Psoas muscle (tissue), 8 donors: Measurements from ENCODE around the gene PTGIR. TPM values are rescaled to one million over a fixed set of nuclear protein-coding genes. Genes with fewer than 3 reads are reported as not detected.
A peak's percentile ranks its signal among the peaks of the same experiment; 100 is the strongest.

Experiments
- ATAC-seq, 4 donors: fragments of 200-7000 bp; cut with Tn5 transposase; one replicate each; pipeline ENCODE4 v1.9.1; 2020; ENCODE audit warnings: moderate library complexity in 3 of 4, mild to moderate bottlenecking in 2 of 4
- DNase-seq, 2 donors: peaks; one replicate each; pipeline ENCODE4 v3.0.0-alpha.2; 2020
- H3K27ac ChIP-seq: fragments of 200-600 bp; one replicate; pipeline ENCODE4 v1.8.0; 2022
- H3K27me3 ChIP-seq, 3 donors: fragments of 200-600 bp in 1 of 3; one replicate each; pipeline versions ENCODE4 v1.6.1 to v1.8.0; 2013 to 2022; ENCODE audit warnings: low read length in 2 of 3, mild to moderate bottlenecking in 2 of 3, moderate library complexity in 1 of 3; ENCODE audit not compliant: insufficient read depth in 3 of 3
- H3K36me3 ChIP-seq, 2 donors: fragments of 200-600 bp in 1 of 2; one replicate each; pipeline versions ENCODE4 v1.6.1 to v1.8.0; 2013 to 2022; ENCODE audit warnings: low read depth in 1 of 2, mild to moderate bottlenecking in 1 of 2, moderate library complexity in 1 of 2; ENCODE audit not compliant: insufficient read depth in 1 of 2
- H3K4me1 ChIP-seq: fragments of 200-600 bp; one replicate; pipeline ENCODE4 v1.8.0; 2022
- H3K4me3 ChIP-seq: fragments of 200-600 bp; one replicate; pipeline ENCODE4 v1.8.0; 2022; ENCODE audit warnings: mild to moderate bottlenecking
- H3K9me3 ChIP-seq: fragments of 200-600 bp; one replicate; pipeline ENCODE4 v1.8.0; 2022
- CTCF ChIP-seq: fragments of 200-600 bp; IDR thresholded peaks from one replicate; pipeline ENCODE4 v1.8.0; 2022; ENCODE audit warnings: antibody characterized with exemption
- WGBS, 3 donors: extraction: QIAGEN DNeasy Blood & Tissue Kit; methylation state at CpG; one replicate each; pipeline versions ENCODE4 v1.1.6 to v1.1.7; 2013; 5-methylcytosine and 5-hydroxymethylcytosine counted together
- intact Hi-C, 2 donors: fragments of 100-400 bp; cut with DNase I; formaldehyde crosslinking; loops; one replicate each; pipeline versions ENCODE4 v1.11.0 to v1.14.2; 2022
- polyA plus RNA-seq, 3 donors: library from polyadenylated mRNA; stranded (reverse); fragments of 200-250 nt; gene quantifications; one replicate each; pipeline ENCODE4 v1.2.3, GENCODE V29; 2013
- total RNA-seq, 4 donors: library from RNA; stranded (reverse); fragmentation: NEBNext Ultra II Directional in 2 of 4; extraction: Animal tissue kit (Norgen Biotek cat#: 25700) in 2 of 4; gene quantifications; one replicate each; pipeline versions ENCODE4 v1.2.1 to v1.2.4, GENCODE V29; 2021 to 2023
- donor health status: healthy with polysubstance abuse.
- donor health status: DM: no; HTN: no; CAD: no; lungs with moderate emphysema.
- donor health status: Bipolar disorder and iron deficiency.
- donor health status: healthy.
- donor health status: DM: yes; HTN: yes; CAD: no.
- donor health status: DM: no; HTN: no; CAD: no.
- donor health status: DM: no; HTN: no; CAD: no.
- donor health status: DM: yes; HTN: yes; CAD: no.

PTGIR gene
- total and polyA plus RNA-seq, 7 donors: 0.74 to 7.0 (median 1.2) TPM

- peak in 1 of 2 donors; percentile 45 for DNase-seq
- Histone ChIP-seq H3K36me3 (peaks cover 0 to 40% of the 10 kb centered on the region in 2 donors), H3K27ac (no peak overlapping the region), H3K27me3 (no peaks in the 10 kb centered on the region), H3K4me3 (no peak overlapping the region), H3K9me3 (no peaks in the 10 kb centered on the region), H3K4me1 (no peaks in the 10 kb centered on the region)
- TF ChIP-seq CTCF: no peak
- no peak for ATAC-seq
- intact Hi-C loops: no loop called here
- WGBS, 3 donors: 68 to 77% (median 69%) methylated on average over 17 of the region's 17 CpGs
Observed at GRCh38 chr19:46610851-46611770, 13.8 kb downstream of the PTGIR start.

DNA sequence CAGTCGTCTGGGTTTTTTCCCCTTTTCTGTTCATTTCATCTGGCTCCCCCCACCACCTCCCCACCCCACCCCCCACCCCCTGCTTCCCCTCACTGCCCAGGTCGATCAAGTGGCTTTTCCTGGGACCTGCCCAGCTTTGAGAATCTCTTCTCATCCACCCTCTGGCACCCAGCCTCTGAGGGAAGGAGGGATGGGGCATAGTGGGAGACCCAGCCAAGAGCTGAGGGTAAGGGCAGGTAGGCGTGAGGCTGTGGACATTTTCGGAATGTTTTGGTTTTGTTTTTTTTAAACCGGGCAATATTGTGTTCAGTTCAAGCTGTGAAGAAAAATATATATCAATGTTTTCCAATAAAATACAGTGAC, 14.5 kb downstream of the PTGIR start:
- H3K27ac ChIP-seq: no peak overlapping the region
- DNase-seq (peak in 1 of 2 donors; percentile 5), ATAC-seq (no peak)
- intact Hi-C loops: no loop called here
- H3K36me3 ChIP-seq: peaks cover 0 to 48% of the 10 kb centered on the region in 2 donors
- 52 to 66% (median 63%) methylated on average over 5 of the region's 5 CpGs for WGBS, 3 donors
- no peak for TF ChIP-seq CTCF
- H3K4me3 ChIP-seq: no peak overlapping the region
- H3K27me3 ChIP-seq: no peaks in the 10 kb centered on the region
- H3K4me1 ChIP-seq: peaks cover 2% of the 10 kb centered on the region
- no peaks in the 10 kb centered on the region for H3K9me3 ChIP-seq

DNA sequence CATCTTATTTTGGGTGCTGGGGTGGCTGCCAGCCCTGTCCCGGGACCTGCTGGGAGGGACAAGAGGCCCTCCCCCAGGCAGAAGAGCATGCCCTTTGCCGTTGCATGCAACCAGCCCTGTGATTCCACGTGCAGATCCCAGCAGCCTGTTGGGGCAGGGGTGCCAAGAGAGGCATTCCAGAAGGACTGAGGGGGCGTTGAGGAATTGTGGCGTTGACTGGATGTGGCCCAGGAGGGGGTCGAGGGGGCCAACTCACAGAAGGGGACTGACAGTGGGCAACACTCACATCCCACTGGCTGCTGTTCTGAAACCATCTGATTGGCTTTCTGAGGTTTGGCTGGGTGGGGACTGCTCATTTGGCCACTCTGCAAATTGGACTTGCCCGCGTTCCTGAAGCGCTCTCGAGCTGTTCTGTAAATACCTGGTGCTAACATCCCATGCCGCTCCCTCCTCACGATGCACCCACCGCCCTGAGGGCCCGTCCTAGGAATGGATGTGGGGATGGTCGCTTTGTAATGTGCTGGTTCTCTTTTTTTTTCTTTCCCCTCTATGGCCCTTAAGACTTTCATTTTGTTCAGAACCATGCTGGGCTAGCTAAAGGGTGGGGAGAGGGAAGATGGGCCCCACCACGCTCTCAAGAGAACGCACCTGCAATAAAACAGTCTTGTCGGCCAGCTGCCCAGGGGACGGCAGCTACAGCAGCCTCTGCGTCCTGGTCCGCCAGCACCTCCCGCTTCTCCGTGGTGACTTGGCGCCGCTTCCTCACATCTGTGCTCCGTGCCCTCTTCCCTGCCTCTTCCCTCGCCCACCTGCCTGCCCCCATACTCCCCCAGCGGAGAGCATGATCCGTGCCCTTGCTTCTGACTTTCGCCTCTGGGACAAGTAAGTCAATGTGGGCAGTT, 15.1 kb downstream of the PTGIR start:
- no peak overlapping the region for H3K4me3 ChIP-seq
- H3K36me3 ChIP-seq: peaks cover 0 to 50% of the 10 kb centered on the region in 2 donors
- DNase-seq (peak in 1 of 2 donors; percentile 49), ATAC-seq (no peak)
- whole genome bisulfite sequencing, 3 donors: 67 to 74% (median 72%) methylated on average over 30 of the region's 30 CpGs
- TF ChIP-seq CTCF: no peak
- H3K27ac ChIP-seq: no peak overlapping the region
- H3K4me1 ChIP-seq: peaks cover 8% of the 10 kb centered on the region
- no peaks in the 10 kb centered on the region for H3K9me3 ChIP-seq
- intact Hi-C loops: no loop called here
- no peaks in the 10 kb centered on the region for H3K27me3 ChIP-seq

- no peaks in the 10 kb centered on the region for H3K9me3 ChIP-seq
- no peaks in the 10 kb centered on the region for H3K27me3 ChIP-seq
- H3K4me1 ChIP-seq: peaks cover 14% of the 10 kb centered on the region
- no peak overlapping the region for H3K4me3 ChIP-seq
- DNase-seq (peak in 1 of 2 donors; percentile 27), ATAC-seq (no peak)
- 93 to 94% (median 94%) methylated on average over 27 of the region's 27 CpGs for WGBS, 3 donors
- no peak for TF ChIP-seq CTCF
- no peak overlapping the region for H3K27ac ChIP-seq
- intact Hi-C loops: no loop called here
- peaks cover 0 to 50% of the 10 kb centered on the region in 2 donors for H3K36me3 ChIP-seq
Observed at GRCh38 chr19:46608581-46609345, 16.1 kb downstream of the PTGIR start.
